HL-60 (cell line): ENCODE data around the gene OGDH.
"Not testable (repeated sequence)": the region's sequence is repeated elsewhere in the genome, so short reads cannot be mapped to it uniquely, and the experiment has no call there.

Source experiments
- SPI1 ChIP-seq: IDR thresholded peaks from 2 replicates; pipeline ENCODE4 v1.6.1; 2012; ENCODE audit warnings: low read depth, mild to moderate bottlenecking, borderline replicate concordance
- TF ChIP-seq, protein P1 (sequence below): IDR thresholded peaks from one replicate; pipeline ENCODE4 v1.5.1; 2011; ENCODE audit warnings: low read length, control low read depth, inconsistent platforms; ENCODE audit not compliant: insufficient read depth

DNA sequence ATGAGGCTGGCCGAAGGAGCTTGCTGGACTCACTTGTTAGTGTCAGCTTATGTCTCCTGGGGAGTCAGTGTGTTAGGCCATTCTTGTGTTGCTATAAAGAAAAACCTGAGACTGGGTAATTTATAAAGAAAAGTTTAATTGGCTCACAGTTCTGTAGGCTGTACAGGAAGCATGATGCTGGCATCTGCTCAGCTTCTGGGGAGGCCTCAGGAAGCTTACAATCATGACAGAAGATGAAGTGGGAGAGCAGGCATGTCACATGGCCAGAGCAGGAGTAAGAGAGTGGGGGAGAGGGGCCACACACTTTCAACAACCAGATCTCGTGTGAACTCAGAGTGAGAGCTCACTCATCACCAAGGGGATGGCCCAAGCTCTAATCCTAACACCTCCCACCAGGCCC is 93.2 kb downstream of the OGDH start:
- TF ChIP-seq, protein P1, sequence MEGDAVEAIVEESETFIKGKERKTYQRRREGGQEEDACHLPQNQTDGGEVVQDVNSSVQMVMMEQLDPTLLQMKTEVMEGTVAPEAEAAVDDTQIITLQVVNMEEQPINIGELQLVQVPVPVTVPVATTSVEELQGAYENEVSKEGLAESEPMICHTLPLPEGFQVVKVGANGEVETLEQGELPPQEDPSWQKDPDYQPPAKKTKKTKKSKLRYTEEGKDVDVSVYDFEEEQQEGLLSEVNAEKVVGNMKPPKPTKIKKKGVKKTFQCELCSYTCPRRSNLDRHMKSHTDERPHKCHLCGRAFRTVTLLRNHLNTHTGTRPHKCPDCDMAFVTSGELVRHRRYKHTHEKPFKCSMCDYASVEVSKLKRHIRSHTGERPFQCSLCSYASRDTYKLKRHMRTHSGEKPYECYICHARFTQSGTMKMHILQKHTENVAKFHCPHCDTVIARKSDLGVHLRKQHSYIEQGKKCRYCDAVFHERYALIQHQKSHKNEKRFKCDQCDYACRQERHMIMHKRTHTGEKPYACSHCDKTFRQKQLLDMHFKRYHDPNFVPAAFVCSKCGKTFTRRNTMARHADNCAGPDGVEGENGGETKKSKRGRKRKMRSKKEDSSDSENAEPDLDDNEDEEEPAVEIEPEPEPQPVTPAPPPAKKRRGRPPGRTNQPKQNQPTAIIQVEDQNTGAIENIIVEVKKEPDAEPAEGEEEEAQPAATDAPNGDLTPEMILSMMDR, result not testable (repeated sequence)
- not testable (repeated sequence) for TF ChIP-seq SPI1
